Kidney glomerular epithelial cell (primary cell): ENCODE data around the gene SDHC.
"Not testable (repeated sequence)": the region's sequence is repeated elsewhere in the genome, so short reads cannot be mapped to it uniquely, and the experiment has no call there.

Experiments
- DNase-seq: peaks from one replicate; lab custom pipeline; 2025; lab: John Stamatoyannopoulos, UW

SDHC gene

GRCh38 chr1:161388639-161389038, 74.5 kb downstream of the SDHC start:
- no peak for DNase-seq

GRCh38 chr1:161389158-161389557, 75.0 kb downstream of the SDHC start:
- DNase-seq = not testable (repeated sequence)

GRCh38 chr1:161389691-161390558, 75.7 kb downstream of the SDHC start:
- DNase-seq = peak; percentile 98

GRCh38 chr1:161390559-161390858, 76.3 kb downstream of the SDHC start:
- DNase-seq = no peak

- DNase-seq = not testable (repeated sequence)
These were observed 77.0 kb downstream of the SDHC start for GRCh38 chr1:161391136-161391535.

GRCh38 chr1:161391611-161392010, 77.4 kb downstream of the SDHC start:
- DNase-seq = no peak

GRCh38 chr1:161393151-161393550, 79.0 kb downstream of the SDHC start:
- DNase-seq = no peak

- not testable (repeated sequence) for DNase-seq
These were observed 82.9 kb downstream of the SDHC start for GRCh38 chr1:161397038-161397437.

- no peak for DNase-seq
These were observed 84.7 kb downstream of the SDHC start for GRCh38 chr1:161398900-161399256.

- DNase-seq = peak; percentile 95
These were observed 85.2 kb downstream of the SDHC start for GRCh38 chr1:161399257-161399998.

- DNase-seq = no peak
These were observed 88.3 kb downstream of the SDHC start for GRCh38 chr1:161402446-161402845.

- DNase-seq = no peak
These were observed 89.9 kb downstream of the SDHC start for GRCh38 chr1:161404051-161404597.

- DNase-seq = not testable (repeated sequence)
These were observed 92.4 kb downstream of the SDHC start for GRCh38 chr1:161406551-161406950.

- no peak for DNase-seq
These were observed 93.3 kb downstream of the SDHC start for GRCh38 chr1:161407451-161407985.

GRCh38 chr1:161408429-161409052, 94.4 kb downstream of the SDHC start:
- DNase-seq = no peak

GRCh38 chr1:161409848-161410635, 95.9 kb downstream of the SDHC start:
- not testable (repeated sequence) for DNase-seq

GRCh38 chr1:161410636-161410970, 96.4 kb downstream of the SDHC start:
- not testable (repeated sequence) for DNase-seq
